Neural progenitor cell (in vitro differentiated cells): ENCODE data around the gene MYOM3. TPM values are rescaled to one million over a fixed set of nuclear protein-coding genes. Genes with fewer than 3 reads are reported as not detected.

Experiments
- DNase-seq: peaks from one replicate; pipeline ENCODE4 v3.0.0-alpha.2; 2016; ENCODE audit warnings: low spot score
- H2AFZ ChIP-seq: fragments of 200-600 bp; sonication (generic); replicated peaks from 2 replicates; pipeline ENCODE4 v1.6.1; 2016; ENCODE audit warnings: antibody characterized with exemption
- H3F3A ChIP-seq: fragments of 200-600 bp; sonication (generic); 2 replicates; pipeline ENCODE4 v1.6.1; 2016; ENCODE audit warnings: antibody characterized with exemption, low read depth
- H3K27ac ChIP-seq: fragments of 200-600 bp; sonication (generic); 2 replicates; pipeline ENCODE4 v1.5.1; 2016; ENCODE audit warnings: mild to moderate bottlenecking
- H3K27me3 ChIP-seq: fragments of 200-600 bp; sonication (generic); 2 replicates; pipeline ENCODE4 v1.6.1; 2016; ENCODE audit warnings: mild to moderate bottlenecking, moderate library complexity
- H3K36me3 ChIP-seq: fragments of 200-600 bp; sonication (generic); 2 replicates; pipeline ENCODE4 v1.5.1; 2016
- H3K4me1 ChIP-seq: fragments of 200-600 bp; sonication (generic); 2 replicates; pipeline ENCODE4 v1.6.1; 2016; ENCODE audit warnings: mixed run types
- H3K4me2 ChIP-seq: fragments of 200-600 bp; sonication (generic); 2 replicates; pipeline ENCODE4 v1.6.1; 2016
- H3K4me3 ChIP-seq: fragments of 200-600 bp; sonication (generic); 2 replicates; pipeline ENCODE4 v1.5.1; 2016
- H3K79me2 ChIP-seq: fragments of 200-600 bp; sonication (generic); 2 replicates; pipeline ENCODE4 v1.6.1; 2016; ENCODE audit warnings: low read depth
- H3K9ac ChIP-seq: fragments of 200-600 bp; sonication (generic); 2 replicates; pipeline ENCODE4 v1.6.1; 2016
- H3K9me3 ChIP-seq: fragments of 200-600 bp; sonication (generic); 2 replicates; pipeline ENCODE4 v1.5.1; 2016; ENCODE audit warnings: low read depth
- H4K20me1 ChIP-seq: fragments of 200-600 bp; sonication (generic); 2 replicates; pipeline ENCODE4 v1.6.1; 2016; ENCODE audit warnings: low read depth
- H3K27ac Mint-ChIP-seq: 3 replicates; pipeline ENCODE4 v1.8.0; 2021; ENCODE audit warnings: mixed read lengths
- H3K27me3 Mint-ChIP-seq: 2 replicates; pipeline ENCODE4 v1.8.0; 2022; ENCODE audit warnings: low read depth, mild to moderate bottlenecking, inconsistent platforms, moderate library complexity, mixed read lengths; ENCODE audit not compliant: insufficient read depth
- H3K36me3 Mint-ChIP-seq: 3 replicates; pipeline ENCODE4 v1.8.0; 2021; ENCODE audit warnings: mixed read lengths
- H3K4me1 Mint-ChIP-seq: 3 replicates; pipeline ENCODE4 v1.8.0; 2021; ENCODE audit warnings: mixed read lengths
- H3K4me3 Mint-ChIP-seq: 3 replicates; pipeline ENCODE4 v1.8.0; 2021; ENCODE audit warnings: mild to moderate bottlenecking, moderate library complexity, mixed read lengths
- H3K9me3 Mint-ChIP-seq: 3 replicates; pipeline ENCODE4 v1.8.0; 2020; ENCODE audit warnings: mixed read lengths
- CTCF ChIP-seq: fragments of 200-600 bp; sonication (generic); IDR thresholded peaks from 2 replicates; pipeline ENCODE4 v1.5.1; 2017; ENCODE audit warnings: antibody characterized with exemption, mild to moderate bottlenecking
- EZH2 ChIP-seq: fragments of 200-600 bp; sonication (generic); IDR thresholded peaks from 2 replicates; pipeline ENCODE4 v1.6.1; 2017; ENCODE audit warnings: antibody characterized with exemption, mild to moderate bottlenecking, moderate library complexity
- EZH2phosphoT487 ChIP-seq: fragments of 200-600 bp; sonication (generic); IDR thresholded peaks from 2 replicates; pipeline ENCODE4 v1.6.1; 2017; ENCODE audit warnings: antibody characterized with exemption
- total RNA-seq: library from RNA; depleted of rRNA; stranded (reverse); fragments of >200 nt; gene quantifications from 2 replicates; pipeline ENCODE4 v1.2.3, GENCODE V29; 2015; ENCODE audit warnings: low replicate concordance

The MYOM3 gene
- total RNA-seq, 1 donor from 2014 or later: not detected

DNA sequence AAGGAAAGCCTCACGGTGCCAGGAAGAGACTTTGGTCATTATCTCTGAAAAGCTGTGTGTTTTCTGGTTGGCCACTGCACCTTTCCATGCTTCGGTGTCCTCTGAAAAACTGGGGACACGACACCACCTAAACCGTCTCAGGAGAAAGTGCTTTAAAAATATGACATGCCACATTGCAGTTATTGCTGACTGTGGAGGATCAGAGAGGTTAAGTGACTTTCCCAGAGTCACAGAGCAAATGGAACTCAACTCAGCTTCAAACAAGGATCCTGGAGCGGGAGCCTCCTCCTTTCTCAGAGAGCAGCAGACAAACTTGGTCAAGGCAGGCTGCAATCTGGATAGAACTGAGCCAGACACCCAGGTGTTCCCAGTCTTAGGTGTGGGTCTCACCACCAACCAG is 13.8 kb downstream of the MYOM3 start:
- Mint-ChIP-seq H3K36me3 (no peaks in the 10 kb centered on the region), H3K27ac (peak overlapping the region; percentile 90), H3K27me3 (peaks cover 7% of the 10 kb centered on the region), H3K4me3 (no peak overlapping the region), H3K9me3 (no peaks in the 10 kb centered on the region), H3K4me1 (peaks cover 14% of the 10 kb centered on the region)
- Histone ChIP-seq H3K4me2 (no peak overlapping the region), H3K27me3 (no peaks in the 10 kb centered on the region), H3K27ac (no peak overlapping the region), H3K9ac (no peak overlapping the region), H3K9me3 (no peaks in the 10 kb centered on the region), H3F3A (no peaks in the 10 kb centered on the region), H3K4me1 (no peaks in the 10 kb centered on the region), H3K79me2 (no peaks in the 10 kb centered on the region), H4K20me1 (no peaks in the 10 kb centered on the region), H2AFZ (no peak overlapping the region), H3K36me3 (no peaks in the 10 kb centered on the region), H3K4me3 (no peak overlapping the region)
- TF ChIP-seq CTCF (no peak), EZH2phosphoT487 (no peak), EZH2 (no peak)
- no peak for DNase-seq

DNA sequence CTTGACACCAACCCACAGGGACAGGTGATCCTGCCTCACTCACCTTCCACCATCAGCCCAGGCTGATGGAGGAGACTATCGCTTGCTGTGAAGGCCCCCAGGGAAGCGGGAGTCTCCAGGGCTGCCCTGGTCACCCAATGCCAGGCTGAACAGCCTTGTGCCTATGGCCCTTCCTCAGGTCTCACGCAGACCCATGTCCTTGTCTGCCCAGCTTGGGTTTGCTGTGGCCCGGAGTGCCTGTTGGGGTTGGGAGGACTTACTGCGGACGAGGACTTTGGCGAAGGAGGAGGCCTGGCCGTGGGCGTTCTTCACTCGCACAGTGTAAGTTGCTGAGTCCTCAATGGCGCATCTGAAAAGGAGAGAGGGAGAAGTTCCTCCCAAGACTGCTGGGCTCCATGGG is 14.3 kb downstream of the MYOM3 start:
- Mint-ChIP-seq H3K4me3 (no peak overlapping the region), H3K9me3 (no peaks in the 10 kb centered on the region), H3K27ac (peak overlapping the region; percentile 90), H3K27me3 (peaks cover 7% of the 10 kb centered on the region), H3K4me1 (peaks cover 14% of the 10 kb centered on the region), H3K36me3 (no peaks in the 10 kb centered on the region)
- TF ChIP-seq EZH2phosphoT487 (no peak), EZH2 (no peak), CTCF (no peak)
- no peak overlapping the region for H3K27ac ChIP-seq
- H3K9ac ChIP-seq: no peak overlapping the region
- no peaks in the 10 kb centered on the region for H3K79me2 ChIP-seq
- no peaks in the 10 kb centered on the region for H3K4me1 ChIP-seq
- no peak overlapping the region for H2AFZ ChIP-seq
- no peak for DNase-seq
- H4K20me1 ChIP-seq: no peaks in the 10 kb centered on the region
- no peaks in the 10 kb centered on the region for H3K36me3 ChIP-seq
- no peak overlapping the region for H3K4me2 ChIP-seq
- no peak overlapping the region for H3K4me3 ChIP-seq
- no peaks in the 10 kb centered on the region for H3K9me3 ChIP-seq
- no peaks in the 10 kb centered on the region for H3F3A ChIP-seq
- H3K27me3 ChIP-seq: no peaks in the 10 kb centered on the region

- H3K27ac ChIP-seq: no peak overlapping the region
- H3K27me3 ChIP-seq: no peaks in the 10 kb centered on the region
- Mint-ChIP-seq H3K36me3 (no peaks in the 10 kb centered on the region), H3K27me3 (peaks cover 7% of the 10 kb centered on the region), H3K9me3 (no peaks in the 10 kb centered on the region), H3K4me1 (peaks cover 10% of the 10 kb centered on the region), H3K4me3 (no peak overlapping the region), H3K27ac (no peak overlapping the region)
- H3K4me2 ChIP-seq: no peak overlapping the region
- no peaks in the 10 kb centered on the region for H3K36me3 ChIP-seq
- no peaks in the 10 kb centered on the region for H3K79me2 ChIP-seq
- DNase-seq: no peak
- H3K4me3 ChIP-seq: no peak overlapping the region
- no peaks in the 10 kb centered on the region for H3F3A ChIP-seq
- H3K9me3 ChIP-seq: no peaks in the 10 kb centered on the region
- no peak overlapping the region for H2AFZ ChIP-seq
- no peaks in the 10 kb centered on the region for H4K20me1 ChIP-seq
- no peak overlapping the region for H3K9ac ChIP-seq
- TF ChIP-seq EZH2: no peak
- no peak for TF ChIP-seq CTCF
- TF ChIP-seq EZH2phosphoT487: no peak
- no peaks in the 10 kb centered on the region for H3K4me1 ChIP-seq
Observed at GRCh38 chr1:24096739-24097103, 15.2 kb downstream of the MYOM3 start.
